Measurements from ENCODE around the gene PTPN14.

The PTPN14 gene

GRCh38 chr1:214476986-214477870 lies 74.2 kb downstream of the PTPN14 start (continued):
- TF ChIP-seq PRDM4 (tag by site-specific recombination; IDR thresholded peaks at IDR 0.05) (no peak), PRDM6 (tag by site-specific recombination; IDR thresholded peaks at IDR 0.05) (no peak), ZFP41 (tag by site-specific recombination; IDR thresholded peaks at IDR 0.05; ENCODE audit: borderline replicate concordance) (no peak), ZBTB1 (tag by site-specific recombination; IDR thresholded peaks at IDR 0.05) (no peak), ZNF626 (tag by site-specific recombination; IDR thresholded peaks at IDR 0.05) (no peak)

- H3K27ac ChIP-seq (ENCODE audit: extremely low read depth, low read depth, low read length): no peak overlapping the region
- no peaks in the 10 kb centered on the region for H3K9me3 ChIP-seq (ENCODE audit: control insufficient read depth, insufficient read depth, low read depth, low read length)
- CTCF ChIA-PET: interaction anchor here (0.6 to 1.6 kb wide), 5 partner anchors 9 to 108 kb away, joined by 3 read pairs; no protein-coding TSS in a partner anchor
- no peaks in the 10 kb centered on the region for H3K36me3 ChIP-seq (ENCODE audit: control insufficient read depth in 2 of 2, insufficient read depth in 1 of 2, low read length in 2 of 2)
- TF ChIP-seq ZBTB17 (tag by site-specific recombination; IDR thresholded peaks at IDR 0.05): peak; percentile 69
- TF ChIP-seq ZNF621 (tag by site-specific recombination; IDR thresholded peaks at IDR 0.05): no peak
- no peak for TF ChIP-seq ZNF302 (tag by site-specific recombination; IDR thresholded peaks at IDR 0.05; ENCODE audit: low read depth)
- no peak for TF ChIP-seq ZNF791 (tag by site-specific recombination; IDR thresholded peaks at IDR 0.05)
- no peak for TF ChIP-seq YY2 (tag by site-specific recombination; IDR thresholded peaks at IDR 0.05)
- peak; percentile 56 for TF ChIP-seq PRDM1 (tag by site-specific recombination; IDR thresholded peaks at IDR 0.05)
- peak; percentile 65; the same call in 1 of the 2 replicates for TF ChIP-seq GFI1B (tag by site-specific recombination; IDR thresholded peaks at IDR 0.05)
- POLR2A ChIA-PET: interaction anchor here (0.9 kb wide), 1 partner anchor 74 kb away, joined by 3 read pairs; no protein-coding TSS in a partner anchor
- H3K4me1 ChIP-seq (ENCODE audit: control insufficient read depth, insufficient read depth, low read length): peaks cover 11% of the 10 kb centered on the region
- no peak overlapping the region for H3K4me3 ChIP-seq (ENCODE audit: low read depth, low read length)
Observed at GRCh38 chr1:214476229-214476985, 75.0 kb downstream of the PTPN14 start.

GRCh38 chr1:214475746-214476145 lies 75.7 kb downstream of the PTPN14 start:
- Histone ChIP-seq H3K36me3 (ENCODE audit: control insufficient read depth in 2 of 2, insufficient read depth in 1 of 2, low read length in 2 of 2) (no peaks in the 10 kb centered on the region), H3K27ac (ENCODE audit: extremely low read depth, low read depth, low read length) (no peak overlapping the region), H3K4me1 (ENCODE audit: control insufficient read depth, insufficient read depth, low read length) (peaks cover 11% of the 10 kb centered on the region), H3K9me3 (ENCODE audit: control insufficient read depth, insufficient read depth, low read depth, low read length) (no peaks in the 10 kb centered on the region), H3K4me3 (ENCODE audit: low read depth, low read length) (no peak overlapping the region)
- CTCF ChIA-PET: interaction anchor here (0.5 to 1.6 kb wide), 3 partner anchors 9 to 215 kb away, joined by 3 read pairs; no protein-coding TSS in a partner anchor
- TF ChIP-seq ZNF214 (tag by site-specific recombination; IDR thresholded peaks at IDR 0.05; ENCODE audit: borderline replicate concordance) (no peak), TSHZ1 (tag by site-specific recombination; IDR thresholded peaks at IDR 0.05; ENCODE audit: borderline replicate concordance) (no peak), ZNF169 (tag by site-specific recombination; IDR thresholded peaks at IDR 0.05) (no peak), ZNF658 (tag by site-specific recombination; IDR thresholded peaks at IDR 0.05) (no peak), ZNF202 (tag by site-specific recombination; IDR thresholded peaks at IDR 0.05; ENCODE audit: borderline replicate concordance) (no peak), ZXDB (tag by site-specific recombination; IDR thresholded peaks at IDR 0.05) (no peak), ZNF391 (tag by site-specific recombination; IDR thresholded peaks at IDR 0.05; ENCODE audit: borderline replicate concordance, low read depth) (no peak)
- POLR2A ChIA-PET: interaction anchor here (0.9 kb wide), 1 partner anchor 75 kb away, joined by 3 read pairs; no protein-coding TSS in a partner anchor

Data from HEK293 (cell line).